Glutamatergic neuron (in vitro differentiated cells): ENCODE measurements around the gene PRSS33. TPM values are rescaled to one million over a fixed set of nuclear protein-coding genes. Genes with fewer than 3 reads are reported as not detected.

ENCODE experiments used
- DNase-seq: peaks from one replicate; pipeline ENCODE4 v3.0.0; 2022
- H3K27ac Mint-ChIP-seq: one replicate; pipeline ENCODE4 v1.8.0; 2020; ENCODE audit warnings: mild to moderate bottlenecking, mixed read lengths, inconsistent platforms; ENCODE audit not compliant: unreplicated experiment
- H3K27me3 Mint-ChIP-seq: one replicate; pipeline ENCODE4 v1.8.0; 2020; ENCODE audit warnings: mild to moderate bottlenecking, moderate library complexity, mixed read lengths, inconsistent platforms; ENCODE audit not compliant: unreplicated experiment
- H3K36me3 Mint-ChIP-seq: one replicate; pipeline ENCODE4 v1.8.0; 2020; ENCODE audit warnings: mild to moderate bottlenecking, mixed read lengths, inconsistent platforms; ENCODE audit not compliant: unreplicated experiment
- H3K4me1 Mint-ChIP-seq: one replicate; pipeline ENCODE4 v1.8.0; 2020; ENCODE audit warnings: mild to moderate bottlenecking, low read depth, mixed read lengths, inconsistent platforms; ENCODE audit not compliant: unreplicated experiment
- H3K4me3 Mint-ChIP-seq: one replicate; pipeline ENCODE4 v1.8.0; 2020; ENCODE audit warnings: mild to moderate bottlenecking, mixed read lengths, inconsistent platforms; ENCODE audit not compliant: unreplicated experiment
- H3K9me3 Mint-ChIP-seq: one replicate; pipeline ENCODE4 v1.8.0; 2020; ENCODE audit warnings: mild to moderate bottlenecking, moderate library complexity, mixed read lengths, inconsistent platforms; ENCODE audit not compliant: unreplicated experiment
- total RNA-seq: library from RNA; stranded (reverse); fragmentation: NEBNext Ultra II Directional; extraction: Animal tissue kit (Norgen Biotek cat#: 25700); gene quantifications from one replicate; pipeline ENCODE4 v1.2.1, GENCODE V29; 2021; ENCODE audit not compliant: unreplicated experiment
- TF ChIP-seq, protein P1 (sequence below): fragments of 200-600 bp; sonication (generic); IDR thresholded peaks from one replicate; pipeline ENCODE4 v1.5.0; 2021; ENCODE audit not compliant: partially characterized antibody, unreplicated experiment

Gene PRSS33
- total RNA-seq, 1 donor from 2014 or later, result 0.39 TPM

DNA sequence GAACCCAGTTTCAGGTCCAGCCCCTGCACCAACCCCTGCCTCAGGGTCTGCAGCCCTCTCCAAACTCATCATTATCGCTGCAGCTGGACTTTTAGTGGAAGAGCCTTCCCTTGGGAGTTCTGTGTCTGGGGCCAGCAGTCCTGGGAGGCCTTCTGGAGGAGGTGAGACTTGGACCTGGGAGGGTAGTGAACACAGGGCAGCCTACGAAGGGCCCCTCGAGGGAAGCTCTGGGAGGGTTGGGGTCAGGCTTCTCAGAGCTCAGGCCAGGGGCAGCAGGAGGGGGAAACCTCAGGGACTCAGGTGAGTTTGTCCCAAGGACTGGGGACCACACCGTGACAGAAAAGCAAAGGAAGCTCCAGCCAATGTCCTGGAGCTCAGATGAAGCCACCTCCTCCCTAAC is 46.2 kb downstream of the PRSS33 start:
- Mint-ChIP-seq H3K36me3 (no peaks in the 10 kb centered on the region), H3K9me3 (peaks cover 2% of the 10 kb centered on the region), H3K27me3 (no peaks in the 10 kb centered on the region), H3K4me3 (no peak overlapping the region), H3K27ac (no peak overlapping the region), H3K4me1 (peaks cover 4% of the 10 kb centered on the region)
- TF ChIP-seq, protein P1, sequence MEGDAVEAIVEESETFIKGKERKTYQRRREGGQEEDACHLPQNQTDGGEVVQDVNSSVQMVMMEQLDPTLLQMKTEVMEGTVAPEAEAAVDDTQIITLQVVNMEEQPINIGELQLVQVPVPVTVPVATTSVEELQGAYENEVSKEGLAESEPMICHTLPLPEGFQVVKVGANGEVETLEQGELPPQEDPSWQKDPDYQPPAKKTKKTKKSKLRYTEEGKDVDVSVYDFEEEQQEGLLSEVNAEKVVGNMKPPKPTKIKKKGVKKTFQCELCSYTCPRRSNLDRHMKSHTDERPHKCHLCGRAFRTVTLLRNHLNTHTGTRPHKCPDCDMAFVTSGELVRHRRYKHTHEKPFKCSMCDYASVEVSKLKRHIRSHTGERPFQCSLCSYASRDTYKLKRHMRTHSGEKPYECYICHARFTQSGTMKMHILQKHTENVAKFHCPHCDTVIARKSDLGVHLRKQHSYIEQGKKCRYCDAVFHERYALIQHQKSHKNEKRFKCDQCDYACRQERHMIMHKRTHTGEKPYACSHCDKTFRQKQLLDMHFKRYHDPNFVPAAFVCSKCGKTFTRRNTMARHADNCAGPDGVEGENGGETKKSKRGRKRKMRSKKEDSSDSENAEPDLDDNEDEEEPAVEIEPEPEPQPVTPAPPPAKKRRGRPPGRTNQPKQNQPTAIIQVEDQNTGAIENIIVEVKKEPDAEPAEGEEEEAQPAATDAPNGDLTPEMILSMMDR, result no peak
- no peak for DNase-seq

DNA sequence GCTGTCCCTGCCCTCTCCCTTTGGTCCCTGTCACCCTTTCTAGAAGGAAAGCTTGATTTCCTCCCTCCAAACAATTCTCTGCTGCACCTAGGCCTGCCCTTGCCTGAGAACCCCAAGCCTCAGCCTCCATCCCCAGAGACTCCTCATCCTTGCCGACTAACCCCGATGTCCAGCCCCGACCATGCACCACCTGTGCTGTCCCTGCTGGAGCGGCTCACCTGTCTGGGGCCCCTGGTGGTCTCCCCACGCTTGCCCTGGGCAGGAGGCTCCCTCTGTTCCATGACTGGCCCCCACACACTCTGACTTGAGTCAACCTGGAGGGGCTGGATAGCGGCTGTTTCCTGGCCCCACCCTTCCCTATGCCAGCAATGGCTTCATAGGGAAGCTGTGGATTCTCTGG is 46.9 kb downstream of the PRSS33 start:
- Mint-ChIP-seq H3K36me3 (no peaks in the 10 kb centered on the region), H3K4me1 (peaks cover 4% of the 10 kb centered on the region), H3K4me3 (no peak overlapping the region), H3K9me3 (peaks cover 2% of the 10 kb centered on the region), H3K27ac (no peak overlapping the region), H3K27me3 (no peaks in the 10 kb centered on the region)
- TF ChIP-seq, protein P1, result no peak
- no peak for DNase-seq

DNA sequence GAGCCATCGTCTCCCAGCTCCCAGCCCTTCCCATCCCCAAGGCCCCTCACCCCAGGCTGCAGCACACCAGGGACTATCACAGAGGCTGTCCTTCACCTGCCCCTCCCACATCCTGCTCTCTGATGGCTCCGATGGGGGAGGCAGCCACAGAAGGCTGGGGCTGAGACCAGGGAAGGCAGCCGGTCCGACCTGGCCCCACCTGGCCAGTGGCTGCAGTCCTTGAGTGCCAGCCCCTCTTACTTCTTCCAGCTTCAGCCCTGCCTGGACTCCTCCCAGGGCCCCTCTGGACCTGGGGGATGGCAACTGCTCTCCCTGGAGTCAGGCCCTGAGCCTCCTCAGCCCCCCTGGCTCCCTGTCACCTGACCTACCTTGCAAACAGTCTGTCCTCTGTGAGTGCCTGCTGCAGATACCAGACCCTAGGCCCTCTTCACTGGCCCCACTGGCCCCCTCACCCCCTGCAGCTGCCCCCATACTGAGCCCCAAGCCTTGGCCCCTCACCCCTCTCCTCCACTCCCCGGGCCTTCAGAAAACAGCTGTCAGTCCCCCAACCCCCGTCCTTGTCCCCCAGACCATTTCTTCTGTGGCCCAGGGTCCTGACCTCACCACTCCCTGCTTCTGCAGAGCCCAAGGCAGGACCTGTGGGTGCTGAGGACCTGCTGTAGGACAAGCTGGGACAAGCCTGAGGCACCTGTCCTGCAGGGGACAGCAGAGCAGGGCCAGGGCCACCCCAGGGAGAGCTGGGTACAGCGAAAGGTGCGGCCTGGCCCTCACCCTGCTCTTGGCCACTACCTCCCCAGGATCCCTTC is 47.5 kb downstream of the PRSS33 start:
- H3K4me1 Mint-ChIP-seq, result peaks cover 4% of the 10 kb centered on the region
- no peak for DNase-seq
- no peak overlapping the region for H3K4me3 Mint-ChIP-seq
- no peaks in the 10 kb centered on the region for H3K27me3 Mint-ChIP-seq
- H3K27ac Mint-ChIP-seq, result no peak overlapping the region
- no peaks in the 10 kb centered on the region for H3K36me3 Mint-ChIP-seq
- TF ChIP-seq, protein P1, result no peak
- H3K9me3 Mint-ChIP-seq, result peaks cover 2% of the 10 kb centered on the region

DNA sequence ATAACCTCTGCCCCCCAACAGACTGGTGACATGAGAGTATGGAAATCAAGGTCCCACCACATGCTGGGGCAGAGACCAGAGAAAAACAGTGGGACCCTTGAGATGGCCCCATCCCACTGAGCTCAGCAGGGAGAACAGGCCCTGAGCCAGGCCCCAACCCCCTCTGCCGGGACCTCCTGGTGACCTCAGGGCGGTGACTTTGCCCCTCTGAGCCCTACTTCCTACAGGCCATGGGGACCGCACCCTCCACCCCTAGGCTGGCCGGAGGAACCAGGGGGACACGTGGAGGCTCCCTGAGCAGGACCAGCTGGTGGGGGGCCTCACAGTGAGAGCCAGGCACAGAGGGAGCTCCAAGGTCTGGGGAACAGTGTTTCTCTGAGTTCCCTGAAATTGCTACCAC is 48.7 kb downstream of the PRSS33 start:
- Mint-ChIP-seq H3K9me3 (peaks cover 2% of the 10 kb centered on the region), H3K4me3 (no peak overlapping the region), H3K4me1 (peaks cover 4% of the 10 kb centered on the region)

More for the DNA sequence above, 48.7 kb downstream of the PRSS33 start:
- no peaks in the 10 kb centered on the region for H3K36me3 Mint-ChIP-seq
- DNase-seq, result no peak
- H3K27ac Mint-ChIP-seq, result no peak overlapping the region
- TF ChIP-seq, protein P1, result no peak
- H3K27me3 Mint-ChIP-seq, result no peaks in the 10 kb centered on the region
